ENCODE results near the gene DCAF12L2. TPM values are rescaled to one million over a fixed set of nuclear protein-coding genes. Genes with fewer than 3 reads are reported as not detected.

The DCAF12L2 gene
- total RNA-seq, 1 experiment from 2014 or later: not detected

DNA sequence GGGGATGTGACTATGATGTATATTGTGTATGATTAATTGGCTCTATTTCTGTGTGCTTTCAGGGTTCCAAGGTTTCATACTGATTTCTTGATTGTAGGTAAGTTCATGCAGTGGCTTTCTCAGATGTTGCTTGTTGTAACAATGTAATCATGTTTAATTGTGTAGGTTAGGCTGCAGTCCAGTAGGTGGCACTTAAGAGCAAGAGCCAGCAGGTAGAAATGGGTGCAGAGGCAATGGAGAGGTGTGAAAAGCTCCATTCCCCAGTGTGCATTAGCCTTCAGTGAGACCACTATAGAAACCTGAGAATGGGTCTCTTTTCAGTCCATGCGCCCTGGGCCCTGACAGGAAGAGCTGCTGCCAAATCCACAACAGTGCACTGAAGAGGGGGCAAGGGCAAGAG lies 28.2 kb downstream of the DCAF12L2 start:
- intact Hi-C loops (cut with micrococcal nuclease; ENCODE audit: unreplicated experiment): no loop called here
- ChIA-PET CTCF (no interaction called here), POLR2A (no interaction called here)
- H3K4me3 ChIP-seq (ENCODE audit: low read depth, low read length): no peak overlapping the region
- H3K4me1 ChIP-seq: no peaks in the 10 kb centered on the region
- no peaks in the 10 kb centered on the region for H3K9me3 ChIP-seq
- BruUV-seq (replicated peaks): no TSS peak
- peak in 1 of 2 experiments; percentile 1 for DNase-seq
- no peaks in the 10 kb centered on the region for H3K4me1 Mint-ChIP-seq (ENCODE audit: low read depth, unreplicated experiment)
- H3K4me3 Mint-ChIP-seq (ENCODE audit: unreplicated experiment): no peak overlapping the region
- no peaks in the 10 kb centered on the region for H3K27me3 ChIP-seq (replicated peaks; ENCODE audit: control insufficient read depth, insufficient read depth, low read length)
- TF ChIP-seq, protein P1, sequence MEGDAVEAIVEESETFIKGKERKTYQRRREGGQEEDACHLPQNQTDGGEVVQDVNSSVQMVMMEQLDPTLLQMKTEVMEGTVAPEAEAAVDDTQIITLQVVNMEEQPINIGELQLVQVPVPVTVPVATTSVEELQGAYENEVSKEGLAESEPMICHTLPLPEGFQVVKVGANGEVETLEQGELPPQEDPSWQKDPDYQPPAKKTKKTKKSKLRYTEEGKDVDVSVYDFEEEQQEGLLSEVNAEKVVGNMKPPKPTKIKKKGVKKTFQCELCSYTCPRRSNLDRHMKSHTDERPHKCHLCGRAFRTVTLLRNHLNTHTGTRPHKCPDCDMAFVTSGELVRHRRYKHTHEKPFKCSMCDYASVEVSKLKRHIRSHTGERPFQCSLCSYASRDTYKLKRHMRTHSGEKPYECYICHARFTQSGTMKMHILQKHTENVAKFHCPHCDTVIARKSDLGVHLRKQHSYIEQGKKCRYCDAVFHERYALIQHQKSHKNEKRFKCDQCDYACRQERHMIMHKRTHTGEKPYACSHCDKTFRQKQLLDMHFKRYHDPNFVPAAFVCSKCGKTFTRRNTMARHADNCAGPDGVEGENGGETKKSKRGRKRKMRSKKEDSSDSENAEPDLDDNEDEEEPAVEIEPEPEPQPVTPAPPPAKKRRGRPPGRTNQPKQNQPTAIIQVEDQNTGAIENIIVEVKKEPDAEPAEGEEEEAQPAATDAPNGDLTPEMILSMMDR (IDR thresholded peaks at IDR 0.05; ENCODE audit: insufficient read depth in 1 of 2, low read depth in 1 of 2, low read length in 1 of 2, severe bottlenecking in 1 of 2, unreplicated experiment in 1 of 2): no peak
- H3K36me3 ChIP-seq (ENCODE audit: control insufficient read depth, insufficient read depth, low read length): no peaks in the 10 kb centered on the region
- no peak overlapping the region for H3K27ac Mint-ChIP-seq (ENCODE audit: unreplicated experiment)
- no peaks in the 10 kb centered on the region for H3K27me3 Mint-ChIP-seq (ENCODE audit: insufficient read depth, unreplicated experiment)
- no peaks in the 10 kb centered on the region for H3K36me3 Mint-ChIP-seq (ENCODE audit: insufficient read depth, unreplicated experiment)
- H3K9me3 Mint-ChIP-seq (ENCODE audit: unreplicated experiment): no peaks in the 10 kb centered on the region

DNA sequence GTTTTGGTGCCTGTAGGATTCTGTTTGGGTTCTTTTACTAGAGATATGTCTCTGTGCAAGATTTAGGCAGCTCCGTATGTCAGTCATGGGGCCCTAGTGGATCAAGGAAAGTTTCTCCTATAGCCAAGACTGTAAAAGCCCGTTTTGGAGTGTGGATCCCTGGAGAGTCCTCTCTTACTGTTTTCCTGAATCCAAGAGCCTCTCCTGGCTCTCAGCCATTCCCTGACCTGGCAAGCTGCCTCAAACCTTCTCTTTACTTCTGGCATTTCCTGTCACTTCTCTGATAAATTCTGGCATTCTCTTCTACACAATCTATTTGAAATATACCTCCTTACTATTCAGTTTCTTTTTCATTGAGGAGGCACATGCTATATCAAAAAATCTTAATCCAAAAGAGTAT lies 41.4 kb downstream of the DCAF12L2 start:
- no peak for DNase-seq
- Histone ChIP-seq H3K9me3 (no peaks in the 10 kb centered on the region), H3K4me1 (no peaks in the 10 kb centered on the region), H3K27me3 (replicated peaks; ENCODE audit: control insufficient read depth, insufficient read depth, low read length) (no peaks in the 10 kb centered on the region), H3K36me3 (ENCODE audit: control insufficient read depth, insufficient read depth, low read length) (no peaks in the 10 kb centered on the region), H3K4me3 (ENCODE audit: low read depth, low read length) (no peak overlapping the region)
- ChIA-PET CTCF (no interaction called here), POLR2A (no interaction called here)
- Mint-ChIP-seq H3K4me3 (ENCODE audit: unreplicated experiment) (no peak overlapping the region), H3K9me3 (ENCODE audit: unreplicated experiment) (no peaks in the 10 kb centered on the region), H3K27ac (ENCODE audit: unreplicated experiment) (no peak overlapping the region), H3K27me3 (ENCODE audit: insufficient read depth, unreplicated experiment) (no peaks in the 10 kb centered on the region), H3K36me3 (ENCODE audit: insufficient read depth, unreplicated experiment) (no peaks in the 10 kb centered on the region), H3K4me1 (ENCODE audit: low read depth, unreplicated experiment) (no peaks in the 10 kb centered on the region)
- intact Hi-C loops (cut with micrococcal nuclease; ENCODE audit: unreplicated experiment): no loop called here
- TF ChIP-seq, protein P1 (IDR thresholded peaks at IDR 0.05; ENCODE audit: insufficient read depth in 1 of 2, low read depth in 1 of 2, low read length in 1 of 2, severe bottlenecking in 1 of 2, unreplicated experiment in 1 of 2): no peak
- no TSS peak for BruUV-seq (replicated peaks)
